ENCODE measurements around the gene RERE. TPM values are rescaled to one million over a fixed set of nuclear protein-coding genes. Genes with fewer than 3 reads are reported as not detected.

The RERE gene
- total and polyA plus RNA-seq, 2 experiments from 2014 or later = 39.8 to 62.8 TPM

GRCh38 chr1:8349473-8349865 lies 468.0 kb downstream of the RERE start:
- H3K79me2 ChIP-seq = no peaks in the 10 kb centered on the region
- no peaks in the 10 kb centered on the region for H3K9me2 ChIP-seq (replicated peaks; ENCODE audit: insufficient read depth)
- TF ChIP-seq, protein P1, sequence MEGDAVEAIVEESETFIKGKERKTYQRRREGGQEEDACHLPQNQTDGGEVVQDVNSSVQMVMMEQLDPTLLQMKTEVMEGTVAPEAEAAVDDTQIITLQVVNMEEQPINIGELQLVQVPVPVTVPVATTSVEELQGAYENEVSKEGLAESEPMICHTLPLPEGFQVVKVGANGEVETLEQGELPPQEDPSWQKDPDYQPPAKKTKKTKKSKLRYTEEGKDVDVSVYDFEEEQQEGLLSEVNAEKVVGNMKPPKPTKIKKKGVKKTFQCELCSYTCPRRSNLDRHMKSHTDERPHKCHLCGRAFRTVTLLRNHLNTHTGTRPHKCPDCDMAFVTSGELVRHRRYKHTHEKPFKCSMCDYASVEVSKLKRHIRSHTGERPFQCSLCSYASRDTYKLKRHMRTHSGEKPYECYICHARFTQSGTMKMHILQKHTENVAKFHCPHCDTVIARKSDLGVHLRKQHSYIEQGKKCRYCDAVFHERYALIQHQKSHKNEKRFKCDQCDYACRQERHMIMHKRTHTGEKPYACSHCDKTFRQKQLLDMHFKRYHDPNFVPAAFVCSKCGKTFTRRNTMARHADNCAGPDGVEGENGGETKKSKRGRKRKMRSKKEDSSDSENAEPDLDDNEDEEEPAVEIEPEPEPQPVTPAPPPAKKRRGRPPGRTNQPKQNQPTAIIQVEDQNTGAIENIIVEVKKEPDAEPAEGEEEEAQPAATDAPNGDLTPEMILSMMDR (IDR thresholded peaks at IDR 0.05; ENCODE audit: poor library complexity) = no peak
- TF ChIP-seq EZH2 (IDR thresholded peaks at IDR 0.05; ENCODE audit: borderline replicate concordance) (no peak), EZH2phosphoT487 (IDR thresholded peaks at IDR 0.05; ENCODE audit: low read depth, severe bottlenecking, unreplicated experiment) (no peak)
- WGBS (ENCODE audit: low lambda C conversion rate, missing lambda C conversion rate) = 92% methylated on average over 9 of the region's 9 CpGs
- H3K27ac ChIP-seq = no peak overlapping the region
- H3K36me3 ChIP-seq (replicated peaks; ENCODE audit: insufficient read depth, low read depth) = no peaks in the 10 kb centered on the region
- H3K27me3 ChIP-seq = no peaks in the 10 kb centered on the region
- no peaks in the 10 kb centered on the region for H3K4me1 ChIP-seq (ENCODE audit: insufficient read depth)
- no peak overlapping the region for H3K4me3 ChIP-seq
- H2AFZ ChIP-seq = no peak overlapping the region
- no peaks in the 10 kb centered on the region for H4K20me1 ChIP-seq (ENCODE audit: insufficient read depth, poor library complexity, severe bottlenecking)
- no peaks in the 10 kb centered on the region for H3K9me3 ChIP-seq (ENCODE audit: low read depth)
- no peak for DNase-seq (ENCODE audit: low spot score)
- no peak overlapping the region for H3K4me2 ChIP-seq

DNA sequence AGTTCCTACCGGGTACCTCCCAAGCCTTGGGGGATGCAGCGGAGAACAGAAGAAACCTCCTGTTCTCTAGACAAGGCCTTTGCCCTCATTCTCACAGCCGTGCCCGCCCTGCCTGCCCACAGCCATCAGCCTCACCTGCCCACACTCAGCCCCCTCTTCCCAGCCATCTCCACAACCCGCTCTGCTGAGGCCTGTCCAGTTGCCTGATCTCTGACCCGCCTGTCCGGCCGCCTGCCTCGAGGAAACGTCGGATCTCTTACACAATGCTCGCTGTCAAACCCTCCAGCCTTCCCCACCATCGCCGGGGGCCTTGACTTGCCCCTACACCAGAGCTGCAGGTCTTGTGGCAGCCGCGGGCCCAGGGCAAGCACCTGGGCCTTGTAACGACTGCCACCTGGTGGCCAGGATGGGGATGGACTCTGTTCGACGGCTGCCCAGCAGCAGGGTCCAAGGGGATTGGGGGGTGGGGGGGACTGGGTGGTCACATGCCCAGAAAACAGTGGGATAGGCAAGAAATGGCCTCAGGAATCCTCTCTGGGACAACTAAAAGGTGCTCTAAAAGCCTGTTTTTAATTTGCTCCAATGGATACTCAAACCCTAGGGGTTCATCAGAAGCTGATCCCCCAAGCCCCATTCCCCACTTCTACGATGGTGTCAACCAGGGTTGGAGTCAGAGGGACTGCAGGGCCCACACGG lies 468.5 kb downstream of the RERE start:
- Histone ChIP-seq H3K27me3 (no peaks in the 10 kb centered on the region), H3K4me3 (no peak overlapping the region), H4K20me1 (ENCODE audit: insufficient read depth, poor library complexity, severe bottlenecking) (no peaks in the 10 kb centered on the region), H3K4me1 (ENCODE audit: insufficient read depth) (no peaks in the 10 kb centered on the region), H3K4me2 (no peak overlapping the region), H3K9me3 (ENCODE audit: low read depth) (no peaks in the 10 kb centered on the region), H3K9me2 (replicated peaks; ENCODE audit: insufficient read depth) (no peaks in the 10 kb centered on the region), H2AFZ (no peak overlapping the region), H3K36me3 (replicated peaks; ENCODE audit: insufficient read depth, low read depth) (no peaks in the 10 kb centered on the region), H3K79me2 (no peaks in the 10 kb centered on the region), H3K27ac (no peak overlapping the region)
- TF ChIP-seq, protein P1 (IDR thresholded peaks at IDR 0.05; ENCODE audit: poor library complexity) = peak; percentile 92
- TF ChIP-seq EZH2 (IDR thresholded peaks at IDR 0.05; ENCODE audit: borderline replicate concordance) = no peak
- WGBS (ENCODE audit: low lambda C conversion rate, missing lambda C conversion rate) = 21% methylated on average over 19 of the region's 21 CpGs
- DNase-seq (ENCODE audit: low spot score) = peak; percentile 78

- H3K9me2 ChIP-seq (replicated peaks; ENCODE audit: insufficient read depth) = no peaks in the 10 kb centered on the region
- no peak overlapping the region for H2AFZ ChIP-seq
- no peaks in the 10 kb centered on the region for H4K20me1 ChIP-seq (ENCODE audit: insufficient read depth, poor library complexity, severe bottlenecking)
- H3K4me2 ChIP-seq = no peak overlapping the region
- H3K27ac ChIP-seq = no peak overlapping the region
- H3K4me3 ChIP-seq = no peak overlapping the region
- H3K27me3 ChIP-seq = no peaks in the 10 kb centered on the region
- no peak for DNase-seq (ENCODE audit: low spot score)
- TF ChIP-seq EZH2 (IDR thresholded peaks at IDR 0.05; ENCODE audit: borderline replicate concordance) = no peak
- TF ChIP-seq EZH2phosphoT487 (IDR thresholded peaks at IDR 0.05; ENCODE audit: low read depth, severe bottlenecking, unreplicated experiment) = no peak
- TF ChIP-seq, protein P1 (IDR thresholded peaks at IDR 0.05; ENCODE audit: poor library complexity) = no peak
- no peaks in the 10 kb centered on the region for H3K79me2 ChIP-seq
- no peaks in the 10 kb centered on the region for H3K36me3 ChIP-seq (replicated peaks; ENCODE audit: insufficient read depth, low read depth)
- WGBS (ENCODE audit: low lambda C conversion rate, missing lambda C conversion rate) = 92% methylated on average over 21 of the region's 21 CpGs
- H3K4me1 ChIP-seq (ENCODE audit: insufficient read depth) = no peaks in the 10 kb centered on the region
- H3K9me3 ChIP-seq (ENCODE audit: low read depth) = no peaks in the 10 kb centered on the region
Observed at GRCh38 chr1:8348047-8348776, 469.2 kb downstream of the RERE start.

Measured in hepatocyte (in vitro differentiated cells).